NCI-H226 (cell line): ENCODE results near the gene PIK3R1.
A peak's percentile ranks its signal among the peaks of the same experiment; 100 is the strongest.

Source experiments
- DNase-seq: peaks from one replicate; pipeline ENCODE4 v3.0.0-alpha.2; 2015

The PIK3R1 gene

GRCh38 chr5:68215208-68215897 is at the start of gene PIK3R1:
PIK3R1 (plus strand) TSS chr5:68215756; CDS start chr5:68226676, 10,920 bp downstream.
- DNase-seq = peak; percentile 92

GRCh38 chr5:68167195-68167651 is 48.3 kb upstream of the PIK3R1 start:
- DNase-seq = no peak

GRCh38 chr5:68169903-68170302 is 45.7 kb upstream of the PIK3R1 start:
- no peak for DNase-seq

GRCh38 chr5:68170826-68171558 is 44.6 kb upstream of the PIK3R1 start:
- no peak for DNase-seq

GRCh38 chr5:68172314-68172713 is 43.2 kb upstream of the PIK3R1 start:
- no peak for DNase-seq

- DNase-seq = peak; percentile 16
These were observed 42.5 kb upstream of the PIK3R1 start for GRCh38 chr5:68173007-68173406.

GRCh38 chr5:68176253-68176652 is 39.3 kb upstream of the PIK3R1 start:
- no peak for DNase-seq

- DNase-seq = peak; percentile 10
These were observed 38.6 kb upstream of the PIK3R1 start for GRCh38 chr5:68176802-68177479.

- no peak for DNase-seq
These were observed 37.9 kb upstream of the PIK3R1 start for GRCh38 chr5:68177676-68178075.

- DNase-seq = peak; percentile 85
These were observed 37.0 kb upstream of the PIK3R1 start for GRCh38 chr5:68178579-68178978.

GRCh38 chr5:68180121-68181038 is 35.2 kb upstream of the PIK3R1 start:
- no peak for DNase-seq

- DNase-seq = no peak
These were observed 34.4 kb upstream of the PIK3R1 start for GRCh38 chr5:68181039-68181599.

GRCh38 chr5:68182094-68182493 is 33.5 kb upstream of the PIK3R1 start:
- DNase-seq = no peak

GRCh38 chr5:68182534-68182933 is 33.0 kb upstream of the PIK3R1 start:
- no peak for DNase-seq

- DNase-seq = no peak
These were observed 28.1 kb upstream of the PIK3R1 start for GRCh38 chr5:68187268-68188055.

GRCh38 chr5:68189171-68189570 is 26.4 kb upstream of the PIK3R1 start:
- DNase-seq = no peak

- no peak for DNase-seq
These were observed 25.9 kb upstream of the PIK3R1 start for GRCh38 chr5:68189613-68190012.

- DNase-seq = no peak
These were observed 24.9 kb upstream of the PIK3R1 start for GRCh38 chr5:68190619-68191018.

- DNase-seq = no peak
These were observed 24.3 kb upstream of the PIK3R1 start for GRCh38 chr5:68191083-68191791.

GRCh38 chr5:68192679-68193060 is 22.9 kb upstream of the PIK3R1 start:
- DNase-seq = no peak
